ENCODE results near the gene KCNJ6. TPM values are rescaled to one million over a fixed set of nuclear protein-coding genes. Genes with fewer than 3 reads are reported as not detected.

Gene KCNJ6
- total RNA-seq, 4 donors from 2014 or later: 0.62 TPM; not detected in 3

- TF ChIP-seq CTCF (IDR thresholded peaks at IDR 0.05): no peak
- no peak for TF ChIP-seq POLR2A (IDR thresholded peaks at IDR 0.05)
- DNase-seq: no peak
- Histone ChIP-seq H3K9me3 (no peaks in the 10 kb centered on the region), H3K4me3 (no peak overlapping the region), H3K27ac (no peak overlapping the region), H3K27me3 (no peaks in the 10 kb centered on the region), H3K4me1 (no peaks in the 10 kb centered on the region), H3K36me3 (no peaks in the 10 kb centered on the region)
- intact Hi-C loops (cut with DNase I; ENCODE audit: low total_unique reads): no loop called here
These were observed 127.8 kb downstream of the KCNJ6 start for GRCh38 chr21:37788503-37788902.

- Histone ChIP-seq H3K4me1 (no peaks in the 10 kb centered on the region), H3K9me3 (no peaks in the 10 kb centered on the region), H3K4me3 (no peak overlapping the region), H3K27ac (no peak overlapping the region), H3K27me3 (no peaks in the 10 kb centered on the region), H3K36me3 (no peaks in the 10 kb centered on the region)
- intact Hi-C loops (cut with DNase I; ENCODE audit: low total_unique reads): no loop called here
- TF ChIP-seq CTCF (IDR thresholded peaks at IDR 0.05): no peak
- TF ChIP-seq POLR2A (IDR thresholded peaks at IDR 0.05): no peak
- DNase-seq: no peak
These were observed 128.8 kb downstream of the KCNJ6 start for GRCh38 chr21:37787456-37787855.

GRCh38 chr21:37784591-37785318 lies 131.5 kb downstream of the KCNJ6 start:
- TF ChIP-seq POLR2A (IDR thresholded peaks at IDR 0.05) (no peak), CTCF (IDR thresholded peaks at IDR 0.05) (no peak)
- no peaks in the 10 kb centered on the region for H3K36me3 ChIP-seq
- intact Hi-C loops (cut with DNase I; ENCODE audit: low total_unique reads): no loop called here

GRCh38 chr21:37783016-37783415 lies 133.2 kb downstream of the KCNJ6 start:
- Histone ChIP-seq H3K36me3 (no peaks in the 10 kb centered on the region), H3K4me3 (no peak overlapping the region), H3K4me1 (no peaks in the 10 kb centered on the region), H3K9me3 (no peaks in the 10 kb centered on the region), H3K27ac (no peak overlapping the region), H3K27me3 (no peaks in the 10 kb centered on the region)
- intact Hi-C loops (cut with DNase I; ENCODE audit: low total_unique reads): no loop called here
- no peak for DNase-seq
- no peak for TF ChIP-seq POLR2A (IDR thresholded peaks at IDR 0.05)

More at GRCh38 chr21:37784591-37785318, 131.5 kb downstream of the KCNJ6 start:
- H3K4me1 ChIP-seq: no peaks in the 10 kb centered on the region
- no peak for DNase-seq
- H3K9me3 ChIP-seq: no peaks in the 10 kb centered on the region
- no peak overlapping the region for H3K27ac ChIP-seq
- H3K27me3 ChIP-seq: no peaks in the 10 kb centered on the region
- no peak overlapping the region for H3K4me3 ChIP-seq

DNA sequence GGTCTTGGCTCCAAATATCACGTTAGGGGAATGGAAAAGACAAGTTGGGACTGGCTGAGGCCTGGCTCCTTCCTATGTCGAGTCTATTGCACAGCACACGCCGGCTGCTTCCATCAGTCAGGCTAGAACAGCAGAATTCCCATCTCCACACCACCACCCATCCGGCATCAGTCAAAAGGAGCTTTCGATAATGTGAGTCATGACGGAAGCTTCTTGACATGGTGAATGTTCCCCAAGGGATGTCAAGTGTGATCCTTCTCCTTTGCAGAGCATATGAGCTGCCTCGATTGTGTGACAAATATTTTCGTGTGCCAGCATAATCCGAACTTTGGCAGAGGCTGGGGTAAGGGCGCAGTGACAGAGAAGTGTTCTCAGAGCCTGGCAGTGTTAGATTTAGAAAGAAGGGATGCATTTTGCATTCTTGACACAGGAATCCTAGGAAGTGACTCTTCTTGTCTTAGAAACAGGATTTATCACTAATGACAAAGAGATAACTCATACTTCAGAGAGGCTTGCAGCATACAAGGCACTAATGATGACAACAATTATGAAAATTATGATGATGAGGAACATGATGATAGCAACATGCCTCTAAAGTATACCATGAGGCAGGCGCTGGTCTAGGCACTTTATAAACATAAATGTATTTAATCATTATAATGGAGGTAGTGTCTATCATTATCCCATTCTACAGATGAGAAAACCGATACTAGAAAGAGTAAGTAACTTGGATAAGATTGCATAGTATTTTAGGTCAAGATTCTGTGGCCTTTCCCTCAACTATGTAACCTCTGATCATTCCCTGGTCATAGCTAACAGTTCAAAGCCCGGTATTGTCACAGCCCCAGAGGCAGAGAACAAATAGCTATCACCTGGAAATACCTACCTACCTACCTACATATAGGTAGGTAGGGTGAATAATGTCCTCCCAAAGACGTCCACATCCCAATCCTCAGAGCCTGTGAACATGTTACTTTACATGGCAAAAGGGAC lies 135.0 kb downstream of the KCNJ6 start:
- no peaks in the 10 kb centered on the region for H3K9me3 ChIP-seq
- H3K4me1 ChIP-seq: no peaks in the 10 kb centered on the region
- H3K27ac ChIP-seq: no peak overlapping the region
- H3K4me3 ChIP-seq: no peak overlapping the region
- intact Hi-C loops (cut with DNase I; ENCODE audit: low total_unique reads): no loop called here
- no peak for DNase-seq
- H3K36me3 ChIP-seq: no peaks in the 10 kb centered on the region
- no peaks in the 10 kb centered on the region for H3K27me3 ChIP-seq
- TF ChIP-seq POLR2A (IDR thresholded peaks at IDR 0.05) (no peak), CTCF (IDR thresholded peaks at IDR 0.05) (no peak)

Measured in uterus (tissue), 4 donors.